Stimulated activated CD8-positive, alpha-beta memory T cell treated with anti-CD3 and anti-CD28 coated beads, Interleukin-12 subunit alpha, Interleukin-12 subunit beta, amount 100 ng/mL, for 1 hour (primary cell): Measurements from ENCODE around the gene RDH8.
A peak's percentile ranks its signal among the peaks of the same experiment; 100 is the strongest.
"Not testable (repeated sequence)": the region's sequence is repeated elsewhere in the genome, so short reads cannot be mapped to it uniquely, and the experiment has no call there.

Source experiments
- DNase-seq: peaks from one replicate; pipeline ENCODE4 v3.0.0-alpha.2; 2020; ENCODE audit warnings: low read depth

RDH8 gene

GRCh38 chr19:10005632-10006334, 7.5 kb upstream of the RDH8 start:
- no peak for DNase-seq

GRCh38 chr19:10006335-10006708, 7.0 kb upstream of the RDH8 start:
- no peak for DNase-seq

GRCh38 chr19:10006752-10007323, 6.4 kb upstream of the RDH8 start:
- no peak for DNase-seq

- DNase-seq: no peak
Measured at GRCh38 chr19:10007371-10008183, 5.7 kb upstream of the RDH8 start.

GRCh38 chr19:10008184-10008765, 5.0 kb upstream of the RDH8 start:
- no peak for DNase-seq

GRCh38 chr19:10009714-10010224, 3.5 kb upstream of the RDH8 start:
- no peak for DNase-seq

- no peak for DNase-seq
Measured at GRCh38 chr19:10010247-10010691, 3.0 kb upstream of the RDH8 start, which contains the start of gene COL5A3. Gene COL5A3, minus strand, starts transcription at chr19:10010504. Its CDS starts 119 bp downstream, at chr19:10010385.

- no peak for DNase-seq
Measured at GRCh38 chr19:10010939-10011338, 2.3 kb upstream of the RDH8 start.

GRCh38 chr19:10011974-10012373, 1.3 kb upstream of the RDH8 start:
- DNase-seq: no peak

- no peak for DNase-seq
Measured at GRCh38 chr19:10013834-10014618, 743 bp downstream of the RDH8 start.

GRCh38 chr19:10018263-10018662, 5.0 kb downstream of the RDH8 start:
- no peak for DNase-seq

- no peak for DNase-seq
Measured at GRCh38 chr19:10018786-10019185, 5.5 kb downstream of the RDH8 start.

- DNase-seq: no peak
Measured at GRCh38 chr19:10019246-10019645, 6.0 kb downstream of the RDH8 start.

GRCh38 chr19:10020851-10021250, 7.6 kb downstream of the RDH8 start:
- no peak for DNase-seq

- DNase-seq: no peak
Measured at GRCh38 chr19:10021446-10021845, 8.2 kb downstream of the RDH8 start.

- DNase-seq: no peak
Measured at GRCh38 chr19:10021863-10022262, 8.6 kb downstream of the RDH8 start.

- not testable (repeated sequence) for DNase-seq
Measured at GRCh38 chr19:10023096-10023495, 9.8 kb downstream of the RDH8 start.

GRCh38 chr19:10026744-10027143, 13.5 kb downstream of the RDH8 start:
- no peak for DNase-seq

GRCh38 chr19:10027158-10027997, 14.1 kb downstream of the RDH8 start:
- DNase-seq: peak; percentile 52

GRCh38 chr19:10033614-10034013, 20.3 kb downstream of the RDH8 start:
- no peak for DNase-seq
